K562 treated with DMSO at 1 percent for 12 hours (cell line): ENCODE results near the gene NNAT. TPM values are rescaled to one million over a fixed set of nuclear protein-coding genes. Genes with fewer than 3 reads are reported as not detected.

ENCODE experiments used
- total RNA-seq: library from RNA; unstranded; fragments of 300-600 nt; gene quantifications from 2 replicates; pipeline ENCODE4 v1.2.3, GENCODE V29; 2022; ENCODE audit not compliant: insufficient read depth

Gene NNAT, protein sequence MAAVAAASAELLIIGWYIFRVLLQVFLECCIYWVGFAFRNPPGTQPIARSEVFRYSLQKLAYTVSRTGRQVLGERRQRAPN
- total RNA-seq: not detected in 2 replicates

GRCh38 chr20:37521061-37521771 is at the start of gene NNAT:
NNAT (plus strand) TSS chr20:37521250; CDS start chr20:37521332, 82 bp downstream.

GRCh38 chr20:37527638-37528445 is 6.8 kb downstream of the NNAT start, which contains the start of gene BLCAP:
BLCAP (minus strand) TSS chr20:37527876; CDS start chr20:37519174, 8,702 bp downstream.

Other genes with a start within 250 kb of the NNAT start
- 14.8 and 22.0 TPM in 2 replicates for gene MANBAL, start 231.6 kb upstream of the NNAT start, total RNA-seq
- 3.2 and 7.9 TPM in 2 replicates for gene SRC, start 175.1 kb upstream of the NNAT start, total RNA-seq
- 33.9 and 52.1 TPM in 2 replicates for gene BLCAP, start 6.6 kb downstream of the NNAT start, total RNA-seq
- gene CTNNBL1, start 172.8 kb downstream of the NNAT start, total RNA-seq: 50.4 and 52.1 TPM in 2 replicates